ENCODE measurements around the gene NHS. TPM values are rescaled to one million over a fixed set of nuclear protein-coding genes. Genes with fewer than 3 reads are reported as not detected.
A peak's percentile ranks its signal among the peaks of the same experiment; 100 is the strongest.
"Not testable (repeated sequence)": the region's sequence is repeated elsewhere in the genome, so short reads cannot be mapped to it uniquely, and the experiment has no call there.

NHS gene
- total and polyA plus RNA-seq, 2 of the 13 experiments (the other 11 are each of a cell fraction or from before 2014, with no cell fraction given): 0.02 TPM; not detected in 1

- DNase-seq (ENCODE audit: low spot score): no peak
- ATAC-seq: no peak
- FAIRE-seq: no peak
- H3K79me2 ChIP-seq (ENCODE audit: insufficient read depth, low read length): no peaks in the 10 kb centered on the region
- H3K27ac ChIP-seq (ENCODE audit: extremely low read length, insufficient read depth, low read length): no peak overlapping the region
- H2AFZ ChIP-seq (ENCODE audit: low read length): no peak overlapping the region
- POLR2A ChIA-PET: no interaction called here
- no peaks in the 10 kb centered on the region for H3K27me3 ChIP-seq (ENCODE audit: control insufficient read depth in 1 of 2, insufficient read depth in 2 of 2, low read length in 2 of 2)
- H3K36me3 ChIP-seq (replicated peaks in 1 of 2; ENCODE audit: control insufficient read depth in 1 of 2, insufficient read depth in 2 of 2, low read length in 2 of 2): no peaks in the 10 kb centered on the region
- no peak overlapping the region for H3K4me3 ChIP-seq (replicated peaks in 1 of 3; ENCODE audit: insufficient read depth in 1 of 3, low read depth in 2 of 3, low read length in 3 of 3)
- no peak overlapping the region for H3K9ac ChIP-seq (ENCODE audit: insufficient read depth, low read depth, low read length)
- intact Hi-C loops (cut with micrococcal nuclease; ENCODE audit: unreplicated experiment) (no loop called here), in situ Hi-C loops (cut with HindIII; ENCODE audit: extremely low pct_ligation_motif_present, low pct_unique_long_range_greater_than_20kb) (no loop called here)
- 0% methylated on average over 1 of the region's 2 CpGs for WGBS (ENCODE audit: low lambda C conversion rate)
- CTCF ChIA-PET (ENCODE audit: low intra/inter-chr PET ratio, low total read pairs): no interaction called here
- BruUV-seq (replicated peaks): no TSS peak
- H4K20me1 ChIP-seq (ENCODE audit: insufficient read depth, low read length): no peaks in the 10 kb centered on the region
- H3K9me3 ChIP-seq (ENCODE audit: low read length): no peaks in the 10 kb centered on the region
- TF ChIP-seq HNRNPK (IDR thresholded peaks at IDR 0.05; ENCODE audit: low read depth, low read length, poor library complexity, severe bottlenecking) (peak; percentile 23), ZBTB38 (CRISPR knock-in tag; IDR thresholded peaks at IDR 0.05) (no peak)
- H3K4me2 ChIP-seq (ENCODE audit: low read depth, low read length): no peak overlapping the region
- no peaks in the 10 kb centered on the region for H3K4me1 ChIP-seq (ENCODE audit: insufficient read depth, low read length)
Observed at GRCh38 chrX:17567821-17568220, 192.8 kb downstream of the NHS start.

GRCh38 chrX:17568804-17569203, 193.8 kb downstream of the NHS start:
- H3K4me1 ChIP-seq (ENCODE audit: insufficient read depth, low read length); ATAC-seq; H3K9ac ChIP-seq (ENCODE audit: insufficient read depth, low read depth, low read length); H3K4me3 ChIP-seq (replicated peaks in 1 of 3; ENCODE audit: insufficient read depth in 1 of 3, low read depth in 2 of 3, low read length in 3 of 3); intact Hi-C loops (cut with micrococcal nuclease; ENCODE audit: unreplicated experiment); H3K79me2 ChIP-seq (ENCODE audit: insufficient read depth, low read length); BruUV-seq (replicated peaks); H3K36me3 ChIP-seq (replicated peaks in 1 of 2; ENCODE audit: control insufficient read depth in 1 of 2, insufficient read depth in 2 of 2, low read length in 2 of 2); CTCF ChIA-PET (ENCODE audit: low intra/inter-chr PET ratio, low total read pairs); H3K9me3 ChIP-seq (ENCODE audit: low read length); DNase-seq (ENCODE audit: low spot score); in situ Hi-C loops (cut with HindIII; ENCODE audit: extremely low pct_ligation_motif_present, low pct_unique_long_range_greater_than_20kb); H4K20me1 ChIP-seq (ENCODE audit: insufficient read depth, low read length); H2AFZ ChIP-seq (ENCODE audit: low read length); H3K27ac ChIP-seq (ENCODE audit: extremely low read length, insufficient read depth, low read length); H3K27me3 ChIP-seq (ENCODE audit: control insufficient read depth in 1 of 2, insufficient read depth in 2 of 2, low read length in 2 of 2); H3K4me2 ChIP-seq (ENCODE audit: low read depth, low read length); FAIRE-seq; POLR2A ChIA-PET: not testable (repeated sequence)
- 0% methylated on average over 1 of the region's 3 CpGs for WGBS (ENCODE audit: low lambda C conversion rate)

GRCh38 chrX:17579026-17579425, 204.0 kb downstream of the NHS start:
- H2AFZ ChIP-seq (ENCODE audit: low read length): no peak overlapping the region
- no peaks in the 10 kb centered on the region for H3K9me3 ChIP-seq (ENCODE audit: low read length)
- no peaks in the 10 kb centered on the region for H3K36me3 ChIP-seq (replicated peaks in 1 of 2; ENCODE audit: control insufficient read depth in 1 of 2, insufficient read depth in 2 of 2, low read length in 2 of 2)
- no peak for FAIRE-seq
- H3K9ac ChIP-seq (ENCODE audit: insufficient read depth, low read depth, low read length): no peak overlapping the region
- POLR2A ChIA-PET: no interaction called here
- H3K79me2 ChIP-seq (ENCODE audit: insufficient read depth, low read length): no peaks in the 10 kb centered on the region
- H3K4me2 ChIP-seq (ENCODE audit: low read depth, low read length): no peak overlapping the region
- in situ Hi-C loops (cut with HindIII; ENCODE audit: extremely low pct_ligation_motif_present, low pct_unique_long_range_greater_than_20kb): no loop called here
- no peak for DNase-seq (ENCODE audit: low spot score)
- H3K27me3 ChIP-seq (ENCODE audit: control insufficient read depth in 1 of 2, insufficient read depth in 2 of 2, low read length in 2 of 2): no peaks in the 10 kb centered on the region
- H3K27ac ChIP-seq (ENCODE audit: extremely low read length, insufficient read depth, low read length): no peak overlapping the region
- no peak for ATAC-seq
- BruUV-seq (replicated peaks): no TSS peak
- H3K4me3 ChIP-seq (replicated peaks in 1 of 3; ENCODE audit: insufficient read depth in 1 of 3, low read depth in 2 of 3, low read length in 3 of 3): no peak overlapping the region
- H4K20me1 ChIP-seq (ENCODE audit: insufficient read depth, low read length): no peaks in the 10 kb centered on the region
- intact Hi-C loops (cut with micrococcal nuclease; ENCODE audit: unreplicated experiment): no loop called here
- CTCF ChIA-PET (ENCODE audit: low intra/inter-chr PET ratio, low total read pairs): no interaction called here
- TF ChIP-seq TCF12 (IDR thresholded peaks at IDR 0.05) (no peak), TCF12 (CRISPR knock-in tag; IDR thresholded peaks at IDR 0.05) (no peak), EEA1 (CRISPR knock-in tag; IDR thresholded peaks at IDR 0.05; ENCODE audit: borderline replicate concordance) (no peak), PAX8 (CRISPR knock-in tag; IDR thresholded peaks at IDR 0.05; ENCODE audit: borderline replicate concordance) (no peak), HOXA9 (CRISPR knock-in tag; IDR thresholded peaks at IDR 0.05; ENCODE audit: borderline replicate concordance) (no peak)
- H3K4me1 ChIP-seq (ENCODE audit: insufficient read depth, low read length): no peaks in the 10 kb centered on the region
- WGBS (ENCODE audit: low lambda C conversion rate): 29% methylated on average over 5 of the region's 5 CpGs
